ENCODE results near the gene CLEC17A.

- TF ChIP-seq, protein P1, sequence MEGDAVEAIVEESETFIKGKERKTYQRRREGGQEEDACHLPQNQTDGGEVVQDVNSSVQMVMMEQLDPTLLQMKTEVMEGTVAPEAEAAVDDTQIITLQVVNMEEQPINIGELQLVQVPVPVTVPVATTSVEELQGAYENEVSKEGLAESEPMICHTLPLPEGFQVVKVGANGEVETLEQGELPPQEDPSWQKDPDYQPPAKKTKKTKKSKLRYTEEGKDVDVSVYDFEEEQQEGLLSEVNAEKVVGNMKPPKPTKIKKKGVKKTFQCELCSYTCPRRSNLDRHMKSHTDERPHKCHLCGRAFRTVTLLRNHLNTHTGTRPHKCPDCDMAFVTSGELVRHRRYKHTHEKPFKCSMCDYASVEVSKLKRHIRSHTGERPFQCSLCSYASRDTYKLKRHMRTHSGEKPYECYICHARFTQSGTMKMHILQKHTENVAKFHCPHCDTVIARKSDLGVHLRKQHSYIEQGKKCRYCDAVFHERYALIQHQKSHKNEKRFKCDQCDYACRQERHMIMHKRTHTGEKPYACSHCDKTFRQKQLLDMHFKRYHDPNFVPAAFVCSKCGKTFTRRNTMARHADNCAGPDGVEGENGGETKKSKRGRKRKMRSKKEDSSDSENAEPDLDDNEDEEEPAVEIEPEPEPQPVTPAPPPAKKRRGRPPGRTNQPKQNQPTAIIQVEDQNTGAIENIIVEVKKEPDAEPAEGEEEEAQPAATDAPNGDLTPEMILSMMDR (conservative IDR thresholded peaks at IDR 0.05; ENCODE audit: low read length) = no peak
- TF ChIP-seq EZH2phosphoT487 (IDR thresholded peaks at IDR 0.05; ENCODE audit: borderline replicate concordance, low read depth, low read length) = no peak
Observed at GRCh38 chr19:14563989-14564651, 18.8 kb upstream of the CLEC17A start.

All from OCI-LY7 (cell line).